Parathyroid adenoma (tissue), 2 donors: ENCODE measurements around the gene CSNK1A1.

Experiments
- H2AFZ ChIP-seq: fragments of 300-600 bp; sonication (generic); one replicate; pipeline ENCODE4 v1.7.0; 2017; ENCODE audit warnings: antibody characterized with exemption, mild to moderate bottlenecking
- H3K27ac ChIP-seq: fragments of 300-600 bp; sonication (generic); one replicate; pipeline ENCODE4 v1.7.0; 2017
- H3K27me3 ChIP-seq: fragments of 300-600 bp; sonication (generic); one replicate; pipeline ENCODE4 v1.7.0; 2017; ENCODE audit warnings: low read length; ENCODE audit not compliant: control insufficient read depth, insufficient read depth
- H3K36me3 ChIP-seq: fragments of 300-600 bp; sonication (generic); one replicate; pipeline ENCODE4 v1.7.0; 2017; ENCODE audit warnings: low read length; ENCODE audit not compliant: control insufficient read depth, insufficient read depth
- H3K4me1 ChIP-seq: fragments of 300-600 bp; sonication (generic); one replicate; pipeline ENCODE4 v1.7.0; 2017; ENCODE audit warnings: control low read depth
- H3K4me2 ChIP-seq: fragments of 300-600 bp; sonication (generic); one replicate; pipeline ENCODE4 v1.7.0; 2017; ENCODE audit warnings: low read length
- H3K4me3 ChIP-seq: fragments of 300-600 bp; sonication (generic); one replicate; pipeline ENCODE4 v1.7.0; 2017; ENCODE audit warnings: low read depth, low read length
- H3K79me2 ChIP-seq: fragments of 300-600 bp; sonication (generic); one replicate; pipeline ENCODE4 v1.7.0; 2017; ENCODE audit warnings: control low read depth
- H3K9ac ChIP-seq: fragments of 300-600 bp; sonication (generic); one replicate; pipeline ENCODE4 v1.7.0; 2017; ENCODE audit warnings: mild to moderate bottlenecking
- H3K9me3 ChIP-seq: fragments of 300-600 bp; sonication (generic); one replicate; pipeline ENCODE4 v1.7.0; 2017; ENCODE audit warnings: low read length; ENCODE audit not compliant: control insufficient read depth
- CTCF ChIP-seq: fragments of 300-600 bp; sonication (generic); IDR thresholded peaks from one replicate; pipeline ENCODE4 v1.7.0; 2017; ENCODE audit warnings: antibody characterized with exemption, mild to moderate bottlenecking
- donor health status: primary hyperparathyroidism.

CSNK1A1 gene

GRCh38 chr5:149452665-149453617 is 98.3 kb downstream of the CSNK1A1 start:
- Histone ChIP-seq H3K4me2 (no peak overlapping the region), H3K9ac (no peak overlapping the region), H3K27me3 (no peaks in the 10 kb centered on the region), H3K27ac (peak overlapping the region; percentile 63), H3K4me1 (peaks cover 18% of the 10 kb centered on the region), H3K9me3 (no peaks in the 10 kb centered on the region), H3K4me3 (no peak overlapping the region), H2AFZ (peak overlapping the region; percentile 95), H3K79me2 (no peaks in the 10 kb centered on the region), H3K36me3 (no peaks in the 10 kb centered on the region)
- no peak for TF ChIP-seq CTCF

- no peaks in the 10 kb centered on the region for H3K27me3 ChIP-seq
- H2AFZ ChIP-seq = peak overlapping the region; percentile 95
- H3K36me3 ChIP-seq = no peaks in the 10 kb centered on the region
- no peak overlapping the region for H3K4me3 ChIP-seq
- no peak overlapping the region for H3K4me2 ChIP-seq
- H3K27ac ChIP-seq = peak overlapping the region; percentile 63
- TF ChIP-seq CTCF = no peak
- no peaks in the 10 kb centered on the region for H3K9me3 ChIP-seq
- peaks cover 18% of the 10 kb centered on the region for H3K4me1 ChIP-seq
- H3K9ac ChIP-seq = no peak overlapping the region
- H3K79me2 ChIP-seq = no peaks in the 10 kb centered on the region
Observed at GRCh38 chr5:149452007-149452664, 99.1 kb downstream of the CSNK1A1 start.

GRCh38 chr5:149450199-149450598 is 101.0 kb downstream of the CSNK1A1 start:
- TF ChIP-seq CTCF = no peak
- peak overlapping the region; percentile 61 for H2AFZ ChIP-seq
- no peak overlapping the region for H3K9ac ChIP-seq
- H3K4me1 ChIP-seq = peaks cover 18% of the 10 kb centered on the region
- H3K79me2 ChIP-seq = no peaks in the 10 kb centered on the region
- no peaks in the 10 kb centered on the region for H3K9me3 ChIP-seq
- H3K4me3 ChIP-seq = no peak overlapping the region
- no peak overlapping the region for H3K4me2 ChIP-seq
- no peaks in the 10 kb centered on the region for H3K27me3 ChIP-seq
- peak overlapping the region; percentile 40 for H3K27ac ChIP-seq
- H3K36me3 ChIP-seq = no peaks in the 10 kb centered on the region

GRCh38 chr5:149448831-149449714 is 102.2 kb downstream of the CSNK1A1 start:
- H3K36me3 ChIP-seq = no peaks in the 10 kb centered on the region
- no peak overlapping the region for H3K27ac ChIP-seq
- no peak overlapping the region for H3K9ac ChIP-seq
- H3K9me3 ChIP-seq = no peaks in the 10 kb centered on the region
- TF ChIP-seq CTCF = peak; percentile 13
- no peaks in the 10 kb centered on the region for H3K27me3 ChIP-seq
- no peak overlapping the region for H3K4me3 ChIP-seq
- no peak overlapping the region for H3K4me2 ChIP-seq
- peak overlapping the region; percentile 21 for H2AFZ ChIP-seq
- H3K79me2 ChIP-seq = no peaks in the 10 kb centered on the region
- peaks cover 18% of the 10 kb centered on the region for H3K4me1 ChIP-seq
